ENCODE measurements around the gene FOXL2NB. TPM values are rescaled to one million over a fixed set of nuclear protein-coding genes. Genes with fewer than 3 reads are reported as not detected.

Gene FOXL2NB
- total RNA-seq, 2 experiments from 2014 or later, result not detected

GRCh38 chr3:138947495-138948121 is 591 bp downstream of the FOXL2NB start:
- Histone ChIP-seq H3K4me3 (ENCODE audit: low read depth, low read length, poor library complexity, severe bottlenecking) (no peak overlapping the region), H2AFZ (ENCODE audit: low read length) (no peak overlapping the region), H3K79me2 (ENCODE audit: insufficient read depth, low read depth, low read length) (no peaks in the 10 kb centered on the region), H3K9me2 (ENCODE audit: insufficient read depth, low read length) (no peaks in the 10 kb centered on the region), H3K36me3 (ENCODE audit: insufficient read depth, low read length) (no peaks in the 10 kb centered on the region), H3K4me2 (ENCODE audit: low read length) (no peak overlapping the region), H4K20me1 (ENCODE audit: insufficient read depth, low read length) (no peaks in the 10 kb centered on the region), H3K4me1 (ENCODE audit: insufficient read depth, low read length, poor library complexity, severe bottlenecking) (no peaks in the 10 kb centered on the region), H3K9me3 (ENCODE audit: low read length) (no peaks in the 10 kb centered on the region), H3K27ac (ENCODE audit: low read depth, low read length, poor library complexity, severe bottlenecking) (no peak overlapping the region)
- DNase-seq (ENCODE audit: low spot score), result no peak
- no TSS peak for BruUV-seq (replicated peaks)
- TF ChIP-seq EZH2phosphoT487 (IDR thresholded peaks at IDR 0.05; ENCODE audit: borderline replicate concordance, low read depth, low read length) (no peak), CTCF (conservative IDR thresholded peaks at IDR 0.05; ENCODE audit: low read length) (no peak)
- POLR2A ChIA-PET, result no interaction called here
- CTCF ChIA-PET (ENCODE audit: unreplicated experiment), result no interaction called here
- intact Hi-C loops (cut with micrococcal nuclease; ENCODE audit: unreplicated experiment), result no loop called here

- TF ChIP-seq EZH2phosphoT487 (IDR thresholded peaks at IDR 0.05; ENCODE audit: borderline replicate concordance, low read depth, low read length), result no peak
- TF ChIP-seq CTCF (conservative IDR thresholded peaks at IDR 0.05; ENCODE audit: low read length), result no peak
- no peaks in the 10 kb centered on the region for H3K4me1 ChIP-seq (ENCODE audit: insufficient read depth, low read length, poor library complexity, severe bottlenecking)
These were observed 1.5 kb downstream of the FOXL2NB start for GRCh38 chr3:138948371-138949001.

GRCh38 chr3:138949002-138949418 is 2.0 kb downstream of the FOXL2NB start:
- no peaks in the 10 kb centered on the region for H3K79me2 ChIP-seq (ENCODE audit: insufficient read depth, low read depth, low read length)
- ChIA-PET CTCF (ENCODE audit: unreplicated experiment) (no interaction called here), POLR2A (no interaction called here)
- H3K9me2 ChIP-seq (ENCODE audit: insufficient read depth, low read length), result no peaks in the 10 kb centered on the region
- H2AFZ ChIP-seq (ENCODE audit: low read length), result no peak overlapping the region
- no peaks in the 10 kb centered on the region for H4K20me1 ChIP-seq (ENCODE audit: insufficient read depth, low read length)
- BruUV-seq (replicated peaks), result no TSS peak
- H3K4me1 ChIP-seq (ENCODE audit: insufficient read depth, low read length, poor library complexity, severe bottlenecking), result no peaks in the 10 kb centered on the region
- TF ChIP-seq EZH2phosphoT487 (IDR thresholded peaks at IDR 0.05; ENCODE audit: borderline replicate concordance, low read depth, low read length), result no peak
- no peak for TF ChIP-seq CTCF (conservative IDR thresholded peaks at IDR 0.05; ENCODE audit: low read length)
- no peak for DNase-seq (ENCODE audit: low spot score)
- intact Hi-C loops (cut with micrococcal nuclease; ENCODE audit: unreplicated experiment), result no loop called here
- H3K27ac ChIP-seq (ENCODE audit: low read depth, low read length, poor library complexity, severe bottlenecking), result no peak overlapping the region
- H3K4me2 ChIP-seq (ENCODE audit: low read length), result no peak overlapping the region
- no peaks in the 10 kb centered on the region for H3K9me3 ChIP-seq (ENCODE audit: low read length)
- no peaks in the 10 kb centered on the region for H3K36me3 ChIP-seq (ENCODE audit: insufficient read depth, low read length)
- no peak overlapping the region for H3K4me3 ChIP-seq (ENCODE audit: low read depth, low read length, poor library complexity, severe bottlenecking)

More at GRCh38 chr3:138948371-138949001, 1.5 kb downstream of the FOXL2NB start:
- H3K4me3 ChIP-seq (ENCODE audit: low read depth, low read length, poor library complexity, severe bottlenecking), result no peak overlapping the region
- no peak for DNase-seq (ENCODE audit: low spot score)
- H3K9me3 ChIP-seq (ENCODE audit: low read length), result no peaks in the 10 kb centered on the region
- no peaks in the 10 kb centered on the region for H3K9me2 ChIP-seq (ENCODE audit: insufficient read depth, low read length)
- no peak overlapping the region for H3K27ac ChIP-seq (ENCODE audit: low read depth, low read length, poor library complexity, severe bottlenecking)
- no peak overlapping the region for H2AFZ ChIP-seq (ENCODE audit: low read length)
- H3K79me2 ChIP-seq (ENCODE audit: insufficient read depth, low read depth, low read length), result no peaks in the 10 kb centered on the region
- CTCF ChIA-PET (ENCODE audit: unreplicated experiment), result no interaction called here
- no peaks in the 10 kb centered on the region for H4K20me1 ChIP-seq (ENCODE audit: insufficient read depth, low read length)
- H3K36me3 ChIP-seq (ENCODE audit: insufficient read depth, low read length), result no peaks in the 10 kb centered on the region
- no peak overlapping the region for H3K4me2 ChIP-seq (ENCODE audit: low read length)
- no TSS peak for BruUV-seq (replicated peaks)
- intact Hi-C loops (cut with micrococcal nuclease; ENCODE audit: unreplicated experiment), result no loop called here
- POLR2A ChIA-PET, result no interaction called here

Measured in OCI-LY7 (cell line).